Measurements from ENCODE around the gene SFXN2. TPM values are rescaled to one million over a fixed set of nuclear protein-coding genes. Genes with fewer than 3 reads are reported as not detected.

The SFXN2 gene
- total RNA-seq, 2 experiments from 2014 or later = 33.7 to 33.8 TPM

GRCh38 chr10:102781090-102781920, 66.9 kb downstream of the SFXN2 start:
- ChIA-PET POLR2A (interaction anchor here (0.6 kb wide), 1 partner anchor 636 kb away, joined by 3 read pairs; no protein-coding TSS in a partner anchor), CTCF (no interaction called here)

- POLR2A ChIA-PET = interaction anchor here (0.6 kb wide), 1 partner anchor 636 kb away, joined by 3 read pairs; no protein-coding TSS in a partner anchor
- CTCF ChIA-PET = no interaction called here
These were observed 67.6 kb downstream of the SFXN2 start for GRCh38 chr10:102781921-102782557.

- ChIA-PET CTCF (interaction anchor here (0.6 kb wide), 1 partner anchor 8 kb away, joined by 3 read pairs; no protein-coding TSS in a partner anchor), POLR2A (no interaction called here)
These were observed 68.5 kb downstream of the SFXN2 start for GRCh38 chr10:102782673-102783551.

GRCh38 chr10:102783568-102783967, 69.1 kb downstream of the SFXN2 start:
- ChIA-PET POLR2A (no interaction called here), CTCF (interaction anchor here (0.5 to 0.6 kb wide), 2 partner anchors 8 to 236 kb away, joined by 3 to 4 read pairs; no protein-coding TSS in a partner anchor)

- CTCF ChIA-PET = no interaction called here
These were observed 71.4 kb downstream of the SFXN2 start for GRCh38 chr10:102785818-102786217.

GRCh38 chr10:102791754-102792395, 77.4 kb downstream of the SFXN2 start:
- ChIA-PET POLR2A (interaction anchor here (0.6 kb wide), 1 partner anchor 13 kb away, joined by 5 read pairs; no protein-coding TSS in a partner anchor), CTCF (interaction anchor here (0.6 kb wide), 1 partner anchor 8 kb away, joined by 3 read pairs; no protein-coding TSS in a partner anchor)

More at GRCh38 chr10:102785818-102786217, 71.4 kb downstream of the SFXN2 start:
- POLR2A ChIA-PET = no interaction called here

Other genes starting within 250 kb of the SFXN2 start
- 10 to 100 TPM; 70.0 to 74.0 TPM for gene ACTR1A, start 211.9 kb upstream of the SFXN2 start, total RNA-seq
- 1 to 10 TPM; 6.8 to 7.4 TPM for gene SUFU, start 210.7 kb upstream of the SFXN2 start, total RNA-seq
- 10 to 100 TPM; 67.1 to 71.0 TPM for gene TRIM8, start 70.2 kb upstream of the SFXN2 start, total RNA-seq
- 1 to 10 TPM; 8.4 to 9.0 TPM for gene ARL3, start 239 bp upstream of the SFXN2 start, total RNA-seq
- gene WBP1L, start 29.3 kb downstream of the SFXN2 start, total RNA-seq = 10 to 100 TPM; 12.7 to 13.8 TPM
- gene CYP17A1, start 122.8 kb downstream of the SFXN2 start, total RNA-seq = not detected
- gene BORCS7, start 139.6 kb downstream of the SFXN2 start, total RNA-seq = 1 to 10 TPM; 7.4 to 7.6 TPM
- gene AS3MT, start 154.8 kb downstream of the SFXN2 start, total RNA-seq = under 1 TPM in 1 of 2 experiments, not detected in 1; 0.13 TPM
- 1 to 10 TPM; 4.7 to 4.9 TPM for gene CNNM2, start 203.7 kb downstream of the SFXN2 start, total RNA-seq

Data from activated CD8-positive, alpha-beta memory T cell treated with anti-CD3 and anti-CD28 coated beads for 36 hours (primary cell).